ENCODE measurements around the gene TNIP1. TPM values are rescaled to one million over a fixed set of nuclear protein-coding genes. Genes with fewer than 3 reads are reported as not detected.

The TNIP1 gene
- total RNA-seq, 2 experiments from 2014 or later: 51.4 to 77.5 TPM

DNA sequence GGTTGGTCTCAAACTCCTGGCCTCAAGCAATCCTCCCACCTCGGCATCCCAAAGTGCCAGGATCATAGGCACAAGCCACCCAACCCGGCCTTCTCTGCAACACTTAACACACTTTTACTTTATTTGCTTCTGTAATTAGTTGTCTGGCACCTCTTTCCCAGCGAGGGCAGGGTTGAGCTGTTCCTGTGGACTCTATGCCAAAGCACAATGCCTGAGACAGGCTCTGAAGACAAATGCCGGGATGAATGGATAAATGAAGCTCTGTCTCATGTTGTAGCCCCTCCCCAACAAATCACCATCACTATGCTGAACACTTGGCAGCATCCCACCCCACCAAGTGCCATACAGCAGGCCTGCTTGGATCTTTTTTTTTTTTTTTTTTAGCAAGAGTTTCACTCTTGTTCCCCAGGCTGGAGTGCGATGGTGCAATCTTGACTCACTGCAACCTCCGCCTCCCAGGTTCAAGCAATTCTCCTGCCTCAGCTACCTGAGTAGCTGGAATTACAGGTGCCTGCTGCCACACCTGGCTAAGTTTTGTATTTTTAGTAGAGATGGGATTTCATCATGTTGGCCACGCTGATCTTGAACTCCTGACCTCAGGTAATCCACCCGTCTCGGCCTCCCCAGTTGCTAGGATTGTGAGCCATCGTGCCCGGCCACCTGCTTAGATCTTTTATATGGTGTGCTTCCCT is 39.1 kb downstream of the TNIP1 start:
- TF ChIP-seq, protein P1, sequence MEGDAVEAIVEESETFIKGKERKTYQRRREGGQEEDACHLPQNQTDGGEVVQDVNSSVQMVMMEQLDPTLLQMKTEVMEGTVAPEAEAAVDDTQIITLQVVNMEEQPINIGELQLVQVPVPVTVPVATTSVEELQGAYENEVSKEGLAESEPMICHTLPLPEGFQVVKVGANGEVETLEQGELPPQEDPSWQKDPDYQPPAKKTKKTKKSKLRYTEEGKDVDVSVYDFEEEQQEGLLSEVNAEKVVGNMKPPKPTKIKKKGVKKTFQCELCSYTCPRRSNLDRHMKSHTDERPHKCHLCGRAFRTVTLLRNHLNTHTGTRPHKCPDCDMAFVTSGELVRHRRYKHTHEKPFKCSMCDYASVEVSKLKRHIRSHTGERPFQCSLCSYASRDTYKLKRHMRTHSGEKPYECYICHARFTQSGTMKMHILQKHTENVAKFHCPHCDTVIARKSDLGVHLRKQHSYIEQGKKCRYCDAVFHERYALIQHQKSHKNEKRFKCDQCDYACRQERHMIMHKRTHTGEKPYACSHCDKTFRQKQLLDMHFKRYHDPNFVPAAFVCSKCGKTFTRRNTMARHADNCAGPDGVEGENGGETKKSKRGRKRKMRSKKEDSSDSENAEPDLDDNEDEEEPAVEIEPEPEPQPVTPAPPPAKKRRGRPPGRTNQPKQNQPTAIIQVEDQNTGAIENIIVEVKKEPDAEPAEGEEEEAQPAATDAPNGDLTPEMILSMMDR (conservative IDR thresholded peaks at IDR 0.05; ENCODE audit: low read length): no peak
- no peak for TF ChIP-seq EZH2phosphoT487 (IDR thresholded peaks at IDR 0.05; ENCODE audit: borderline replicate concordance, low read depth, low read length)
- peaks cover 86% of the 10 kb centered on the region for H3K36me3 ChIP-seq (ENCODE audit: insufficient read depth, low read length)
- no peaks in the 10 kb centered on the region for H3K9me2 ChIP-seq (ENCODE audit: insufficient read depth, low read length)
- H3K4me3 ChIP-seq (ENCODE audit: low read depth, low read length, poor library complexity, severe bottlenecking): no peak overlapping the region
- H3K9me3 ChIP-seq (ENCODE audit: low read length): no peaks in the 10 kb centered on the region
- no peak overlapping the region for H3K4me2 ChIP-seq (ENCODE audit: low read length)
- CTCF ChIA-PET (ENCODE audit: unreplicated experiment): no interaction called here
- H2AFZ ChIP-seq (ENCODE audit: low read length): no peak overlapping the region
- intact Hi-C loops (cut with micrococcal nuclease; ENCODE audit: unreplicated experiment): no loop called here
- BruUV-seq (replicated peaks): no TSS peak
- no peaks in the 10 kb centered on the region for H4K20me1 ChIP-seq (ENCODE audit: insufficient read depth, low read length)
- H3K27ac ChIP-seq (ENCODE audit: low read depth, low read length, poor library complexity, severe bottlenecking): no peak overlapping the region
- H3K79me2 ChIP-seq (ENCODE audit: insufficient read depth, low read depth, low read length): no peaks in the 10 kb centered on the region
- DNase-seq (ENCODE audit: low spot score): no peak
- no peaks in the 10 kb centered on the region for H3K4me1 ChIP-seq (ENCODE audit: insufficient read depth, low read length, poor library complexity, severe bottlenecking)
- POLR2A ChIA-PET: interaction anchor here (1.3 kb wide), 1 partner anchor 22 kb away, joined by 3 read pairs; no protein-coding TSS in a partner anchor

DNA sequence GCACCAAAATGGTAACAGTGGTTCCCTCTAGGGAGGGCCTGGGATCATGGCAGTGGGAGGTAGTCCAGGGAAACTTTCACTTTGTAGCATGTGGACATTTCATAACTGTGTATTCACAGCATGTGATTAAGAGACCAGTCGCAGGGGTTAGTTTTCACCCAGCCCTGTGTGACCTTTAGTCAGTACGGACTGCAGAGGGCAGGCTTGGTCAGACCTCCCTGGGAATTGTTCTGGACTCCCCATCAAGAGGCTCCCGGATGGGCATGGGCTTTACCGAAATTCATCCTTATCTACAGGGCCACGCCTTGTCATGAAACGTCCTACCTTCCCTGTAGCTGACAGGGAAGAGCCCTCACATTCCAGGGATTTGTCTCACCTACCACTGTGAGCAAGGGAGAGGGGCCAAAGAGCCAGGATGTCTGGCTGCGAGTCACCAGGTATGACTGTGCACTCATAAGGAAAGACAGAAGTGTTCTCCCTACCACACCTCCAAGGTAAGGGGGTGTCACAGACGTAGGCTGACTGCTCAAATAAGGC is 40.6 kb downstream of the TNIP1 start:
- Histone ChIP-seq H3K9me3 (ENCODE audit: low read length) (no peaks in the 10 kb centered on the region), H3K36me3 (ENCODE audit: insufficient read depth, low read length) (peaks cover 87% of the 10 kb centered on the region), H3K4me2 (ENCODE audit: low read length) (no peak overlapping the region), H3K27ac (ENCODE audit: low read depth, low read length, poor library complexity, severe bottlenecking) (no peak overlapping the region), H3K79me2 (ENCODE audit: insufficient read depth, low read depth, low read length) (no peaks in the 10 kb centered on the region), H3K4me1 (ENCODE audit: insufficient read depth, low read length, poor library complexity, severe bottlenecking) (no peaks in the 10 kb centered on the region), H3K4me3 (ENCODE audit: low read depth, low read length, poor library complexity, severe bottlenecking) (no peak overlapping the region), H3K9me2 (ENCODE audit: insufficient read depth, low read length) (no peaks in the 10 kb centered on the region), H2AFZ (ENCODE audit: low read length) (no peak overlapping the region), H4K20me1 (ENCODE audit: insufficient read depth, low read length) (no peaks in the 10 kb centered on the region)
- TF ChIP-seq, protein P1 (conservative IDR thresholded peaks at IDR 0.05; ENCODE audit: low read length): no peak
- TF ChIP-seq EZH2phosphoT487 (IDR thresholded peaks at IDR 0.05; ENCODE audit: borderline replicate concordance, low read depth, low read length): no peak
- ChIA-PET POLR2A (interaction anchor here (1.8 kb wide), 1 partner anchor 9 kb away, joined by 4 read pairs; no protein-coding TSS in a partner anchor), CTCF (ENCODE audit: unreplicated experiment) (interaction anchor here (0.6 kb wide), 1 partner anchor 15 kb away, joined by 3 read pairs; no protein-coding TSS in a partner anchor)
- intact Hi-C loops (cut with micrococcal nuclease; ENCODE audit: unreplicated experiment): no loop called here
- no TSS peak for BruUV-seq (replicated peaks)
- DNase-seq (ENCODE audit: low spot score): no peak

DNA sequence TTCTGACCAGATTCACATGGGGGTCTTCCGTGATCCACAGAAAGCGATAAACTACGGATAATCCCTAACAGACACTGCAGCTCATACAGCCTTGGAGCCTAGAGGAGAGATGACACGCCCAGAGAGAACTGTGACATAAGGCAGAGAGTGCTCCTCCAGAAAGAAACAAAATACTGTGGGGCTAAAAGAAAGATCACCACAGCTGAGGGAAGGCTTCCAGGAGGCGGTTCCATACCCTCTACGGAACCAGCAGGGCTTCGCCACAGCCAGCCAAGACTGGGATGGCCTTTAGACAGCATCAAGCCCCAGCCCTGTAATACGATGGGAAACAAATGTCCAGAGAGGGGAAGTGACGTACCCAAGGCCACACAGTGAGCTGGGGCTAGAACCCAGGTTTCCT is 41.2 kb downstream of the TNIP1 start:
- DNase-seq (ENCODE audit: low spot score): no peak
- H3K4me1 ChIP-seq (ENCODE audit: insufficient read depth, low read length, poor library complexity, severe bottlenecking): no peaks in the 10 kb centered on the region
- no peaks in the 10 kb centered on the region for H3K9me2 ChIP-seq (ENCODE audit: insufficient read depth, low read length)
- ChIA-PET CTCF (ENCODE audit: unreplicated experiment) (interaction anchor here (0.5 to 0.6 kb wide), 2 partner anchors 9 to 15 kb away, joined by 3 read pairs; no protein-coding TSS in a partner anchor), POLR2A (interaction anchor here (1.8 kb wide), 1 partner anchor 8 kb away, joined by 4 read pairs; no protein-coding TSS in a partner anchor)
- no peak overlapping the region for H3K27ac ChIP-seq (ENCODE audit: low read depth, low read length, poor library complexity, severe bottlenecking)
- intact Hi-C loops (cut with micrococcal nuclease; ENCODE audit: unreplicated experiment): no loop called here
- H4K20me1 ChIP-seq (ENCODE audit: insufficient read depth, low read length): no peaks in the 10 kb centered on the region
- H3K4me3 ChIP-seq (ENCODE audit: low read depth, low read length, poor library complexity, severe bottlenecking): no peak overlapping the region
- no peak overlapping the region for H3K4me2 ChIP-seq (ENCODE audit: low read length)
- H3K79me2 ChIP-seq (ENCODE audit: insufficient read depth, low read depth, low read length): no peaks in the 10 kb centered on the region
- H2AFZ ChIP-seq (ENCODE audit: low read length): no peak overlapping the region
- H3K36me3 ChIP-seq (ENCODE audit: insufficient read depth, low read length): peaks cover 87% of the 10 kb centered on the region
- no TSS peak for BruUV-seq (replicated peaks)
- TF ChIP-seq EZH2phosphoT487 (IDR thresholded peaks at IDR 0.05; ENCODE audit: borderline replicate concordance, low read depth, low read length): no peak
- TF ChIP-seq, protein P1 (conservative IDR thresholded peaks at IDR 0.05; ENCODE audit: low read length): no peak
- no peaks in the 10 kb centered on the region for H3K9me3 ChIP-seq (ENCODE audit: low read length)
